GM23338 (cell line): ENCODE measurements around the gene OR1N2.

ENCODE experiments used
- CTCF ChIP-seq, 2 experiments: fragments of 200-600 bp in 1 of 2; sonication (generic) in 1 of 2; conservative IDR thresholded peaks; 2 replicates each; pipeline versions ENCODE4 v1.5.1 to v1.6.1; 2016 to 2017; ENCODE audit warnings: antibody characterized with exemption in 2 of 2, low read depth in 2 of 2, mild to moderate bottlenecking in 2 of 2, moderate library complexity in 1 of 2
- EZH2 ChIP-seq: fragments of 200-600 bp; sonication (generic); IDR thresholded peaks from one replicate; pipeline ENCODE4 v1.8.0; 2017; ENCODE audit warnings: antibody characterized with exemption, mild to moderate bottlenecking, low read depth; ENCODE audit not compliant: unreplicated experiment
- POLR2AphosphoS5 ChIP-seq: IDR thresholded peaks from 2 replicates; pipeline ENCODE4 v1.6.1; 2016; ENCODE audit warnings: antibody characterized with exemption, low read depth
- REST ChIP-seq: IDR thresholded peaks from one replicate; pipeline ENCODE4 v1.6.1; 2018; ENCODE audit warnings: antibody characterized with exemption; ENCODE audit not compliant: unreplicated experiment

GRCh38 chr9:122526602-122527001 is 26.3 kb upstream of the OR1N2 start:
- TF ChIP-seq REST: no peak
- TF ChIP-seq CTCF (conservative IDR thresholded peaks at IDR 0.05; ENCODE audit: low read depth in 2 of 2): no peak
- no peak for TF ChIP-seq POLR2AphosphoS5
- no peak for TF ChIP-seq EZH2
